GM19240 (cell line): ENCODE results near the gene ATP6V0C.
"Not testable (repeated sequence)": the region's sequence is repeated elsewhere in the genome, so short reads cannot be mapped to it uniquely, and the experiment has no call there.

Experiments used
- DNase-seq: peaks from one replicate; pipeline ENCODE4 v3.0.0; 2011; ENCODE audit warnings: low spot score; ENCODE audit not compliant: insufficient read length

Gene ATP6V0C

GRCh38 chr16:2474877-2475412 lies 38.8 kb upstream of the ATP6V0C start, which contains the start of gene TBC1D24:
TSS of gene TBC1D24 (plus strand) at chr16:2475127. CDS start at chr16:2496149, 21,022 bp downstream.
- peak; percentile 99 for DNase-seq

DNA sequence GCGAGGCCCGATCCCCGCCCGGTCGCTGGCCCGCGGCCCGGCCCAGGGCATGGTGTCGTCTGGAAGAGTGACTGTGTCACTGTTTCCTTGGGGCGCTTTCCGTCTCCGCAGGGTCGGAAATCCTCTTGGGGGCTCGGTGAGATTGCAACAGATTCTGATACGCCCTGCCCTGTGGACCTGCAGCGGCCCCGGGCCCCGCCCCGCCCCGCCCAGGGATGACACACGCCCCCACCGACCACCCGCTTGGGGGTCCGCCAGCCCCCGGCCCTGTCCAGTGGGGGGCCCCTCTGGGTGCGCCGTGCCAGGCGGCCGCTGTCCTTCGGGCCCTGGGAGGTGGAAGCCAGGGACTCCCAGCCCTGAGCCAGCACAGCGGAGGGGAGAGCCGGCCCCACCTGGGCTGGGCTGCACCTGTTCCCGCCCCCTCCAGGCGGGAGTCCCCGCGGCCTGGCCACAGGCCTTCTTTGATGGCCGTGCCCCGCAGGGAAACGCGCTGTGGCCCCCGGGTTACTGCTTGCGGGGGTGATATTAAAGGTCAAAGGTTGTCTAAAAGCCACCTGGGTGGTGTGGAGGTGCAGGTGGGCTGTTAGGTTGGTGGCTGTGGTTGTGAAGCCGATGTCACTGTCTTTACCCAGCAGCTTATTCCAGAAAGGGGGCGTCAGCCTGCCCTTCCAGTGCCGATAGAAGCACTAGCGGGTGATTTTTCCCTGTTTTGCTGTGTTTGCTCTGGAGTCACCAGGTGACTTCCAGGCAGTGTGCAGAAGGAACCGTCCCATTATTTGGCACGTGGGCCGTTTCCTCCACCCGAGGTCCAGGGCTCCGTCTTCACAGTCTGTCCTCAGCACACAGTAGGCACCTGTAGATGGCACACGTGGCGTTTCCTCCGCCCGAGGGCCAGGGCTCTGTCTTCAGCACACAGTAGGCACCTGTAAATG lies 38.1 kb upstream of the ATP6V0C start:
- DNase-seq = no peak

GRCh38 chr16:2476345-2476720 lies 37.4 kb upstream of the ATP6V0C start:
- no peak for DNase-seq

GRCh38 chr16:2476741-2477140 lies 37.0 kb upstream of the ATP6V0C start:
- DNase-seq = no peak

DNA sequence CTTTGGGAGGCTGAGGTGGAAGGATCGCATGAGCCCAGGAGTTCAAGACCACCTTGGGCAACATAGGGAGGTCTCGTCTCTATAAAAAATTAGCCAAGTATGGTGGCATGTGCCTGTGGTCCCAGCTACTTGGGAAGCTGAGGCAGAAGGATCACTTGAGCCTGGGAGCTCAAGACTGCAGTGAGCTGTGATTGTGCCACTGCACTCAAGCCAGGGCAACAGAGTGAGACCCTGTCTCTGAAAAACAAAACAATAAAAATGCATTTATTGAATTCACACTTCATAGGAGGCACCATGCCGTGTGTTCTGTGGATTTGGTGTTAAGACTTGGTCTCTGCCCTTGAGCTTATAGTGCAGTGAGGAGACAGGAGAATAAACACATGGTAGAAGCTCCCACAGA lies 36.4 kb upstream of the ATP6V0C start:
- DNase-seq = no peak

GRCh38 chr16:2478279-2478678 lies 35.5 kb upstream of the ATP6V0C start:
- DNase-seq = no peak

- DNase-seq = not testable (repeated sequence)
Measured at GRCh38 chr16:2479996-2480395, 33.8 kb upstream of the ATP6V0C start.

GRCh38 chr16:2480948-2481347 lies 32.8 kb upstream of the ATP6V0C start:
- no peak for DNase-seq

DNA sequence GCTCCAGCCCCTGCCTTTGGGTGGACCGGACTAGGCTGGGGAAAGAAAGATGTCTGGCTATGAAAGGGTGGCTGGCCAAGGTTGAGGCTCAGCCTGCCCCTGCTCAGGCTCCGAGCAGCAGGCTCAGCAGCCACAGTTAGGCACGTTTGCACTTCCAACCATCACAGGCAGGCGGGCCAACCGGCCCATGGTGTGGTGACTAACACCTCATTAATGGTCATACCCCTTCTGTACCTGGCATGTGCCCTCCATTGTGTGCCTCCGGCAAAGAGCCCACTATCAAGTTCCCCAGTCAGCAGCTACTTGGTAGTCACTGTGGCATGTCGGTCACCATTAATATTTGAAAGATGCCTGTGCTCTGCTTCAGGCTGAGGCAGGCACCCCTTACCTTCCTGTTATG lies 32.1 kb upstream of the ATP6V0C start:
- no peak for DNase-seq

DNA sequence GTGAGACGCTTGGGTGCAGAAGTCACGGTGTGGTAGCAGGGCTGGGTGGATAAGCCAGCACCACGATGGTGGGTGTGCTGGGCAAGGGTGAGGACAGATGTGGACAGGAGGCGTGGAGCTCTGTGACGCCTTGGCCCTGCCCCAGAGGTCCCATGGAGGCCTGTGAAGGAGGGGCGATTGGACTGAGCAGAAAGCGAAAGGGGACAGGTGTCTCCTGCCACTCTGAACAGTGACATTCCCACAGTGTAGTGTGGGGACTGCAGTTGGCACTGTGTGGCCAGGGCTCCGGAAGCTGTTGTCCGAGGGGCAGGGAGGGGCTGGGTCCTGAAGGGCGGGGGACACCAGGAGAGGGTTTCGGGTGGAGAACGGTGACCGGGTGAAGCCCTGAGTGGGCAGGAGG lies 31.5 kb upstream of the ATP6V0C start:
- no peak for DNase-seq

- DNase-seq = no peak
Measured at GRCh38 chr16:2482708-2483534, 30.8 kb upstream of the ATP6V0C start.

GRCh38 chr16:2483939-2484897 lies 29.5 kb upstream of the ATP6V0C start:
- no peak for DNase-seq

DNA sequence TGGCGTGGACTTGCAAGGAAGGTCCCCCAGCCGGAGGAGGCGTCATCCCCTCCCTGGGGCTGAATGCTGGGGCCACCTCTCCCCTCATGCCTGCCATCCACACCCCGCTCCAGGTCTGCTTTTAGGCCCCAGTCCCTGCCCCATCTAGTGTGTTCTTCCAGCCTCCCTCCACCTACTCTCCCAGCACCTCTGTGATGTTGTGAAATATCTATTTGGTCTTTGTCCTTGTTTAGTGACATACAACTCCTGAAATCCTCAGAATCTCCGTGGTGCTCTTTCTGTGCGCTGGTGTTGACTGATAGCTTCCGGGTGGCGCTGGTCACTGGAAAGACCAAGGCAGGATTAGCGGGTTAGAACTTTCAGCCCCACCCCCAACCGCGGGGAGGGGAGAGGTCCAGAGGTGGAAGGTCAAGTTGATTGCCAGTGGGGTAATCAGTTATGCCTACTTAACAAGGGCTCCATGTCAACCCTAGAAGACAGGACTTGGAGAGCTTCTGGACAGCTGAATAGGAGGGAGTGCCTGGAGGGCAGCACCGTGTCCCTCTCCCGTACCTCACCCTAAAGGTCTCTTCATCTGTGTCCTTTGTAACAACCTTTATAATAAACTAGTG lies 28.7 kb upstream of the ATP6V0C start:
- no peak for DNase-seq

- no peak for DNase-seq
Measured at GRCh38 chr16:2485811-2486507, 27.8 kb upstream of the ATP6V0C start.

DNA sequence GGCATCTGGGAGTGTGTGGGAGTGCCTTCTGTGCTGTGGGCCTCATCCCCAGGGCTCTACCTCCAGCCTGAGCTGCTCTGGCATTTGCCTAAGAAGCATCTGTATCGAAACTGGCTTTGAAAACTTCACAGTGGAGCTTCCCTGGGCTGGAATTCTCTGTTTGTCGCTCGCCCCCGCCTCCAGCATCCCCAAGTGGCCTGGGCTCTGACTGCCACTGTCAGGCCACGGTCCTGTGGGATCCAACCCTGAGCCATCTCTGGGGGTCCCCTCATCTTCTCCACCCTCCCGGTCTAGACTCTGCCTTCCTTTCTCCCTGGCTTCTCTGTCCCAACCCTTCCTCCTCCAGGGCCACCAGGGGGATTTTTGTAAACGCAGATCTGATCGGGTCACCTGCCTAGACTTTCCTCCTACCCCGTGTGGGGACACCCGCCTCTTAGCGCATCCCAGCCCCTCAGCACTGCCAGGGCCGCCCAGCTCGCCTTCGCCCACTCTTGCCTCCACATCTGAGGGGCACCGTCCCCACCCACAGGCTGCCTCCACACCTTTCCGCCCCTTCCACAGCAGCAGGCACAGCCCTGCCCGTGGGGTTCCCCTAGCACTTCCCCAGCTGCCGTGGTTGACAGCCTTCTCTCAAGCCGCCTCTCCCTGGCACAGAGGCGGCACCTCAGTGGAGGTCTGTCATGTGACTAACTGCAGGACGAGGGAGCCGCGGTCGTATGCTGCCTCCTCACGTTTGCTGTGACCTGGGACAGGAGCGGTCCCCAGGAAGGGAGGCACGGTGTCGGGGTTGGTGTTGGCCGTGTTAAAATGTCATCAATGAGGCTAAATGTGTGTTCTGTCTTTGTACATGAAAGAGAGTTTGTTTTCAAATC lies 26.9 kb upstream of the ATP6V0C start:
- DNase-seq = peak; percentile 79

DNA sequence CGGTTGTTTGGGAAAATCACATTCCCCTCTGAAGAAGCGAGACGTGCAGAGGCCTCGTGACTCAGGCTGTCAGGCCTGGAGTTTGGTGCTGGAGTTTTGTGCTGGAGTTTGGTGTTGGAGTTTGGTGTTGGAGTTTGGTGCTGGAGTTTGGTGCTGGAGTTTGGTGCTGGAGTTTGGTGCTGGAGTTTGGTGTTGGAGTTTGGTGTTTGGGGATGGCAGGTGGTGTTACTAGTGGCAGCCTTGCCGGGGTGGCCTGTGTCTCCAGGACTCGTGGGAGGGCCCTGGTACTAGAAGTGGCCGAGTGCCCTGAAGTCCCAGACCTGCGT lies 26.3 kb upstream of the ATP6V0C start:
- no peak for DNase-seq

DNA sequence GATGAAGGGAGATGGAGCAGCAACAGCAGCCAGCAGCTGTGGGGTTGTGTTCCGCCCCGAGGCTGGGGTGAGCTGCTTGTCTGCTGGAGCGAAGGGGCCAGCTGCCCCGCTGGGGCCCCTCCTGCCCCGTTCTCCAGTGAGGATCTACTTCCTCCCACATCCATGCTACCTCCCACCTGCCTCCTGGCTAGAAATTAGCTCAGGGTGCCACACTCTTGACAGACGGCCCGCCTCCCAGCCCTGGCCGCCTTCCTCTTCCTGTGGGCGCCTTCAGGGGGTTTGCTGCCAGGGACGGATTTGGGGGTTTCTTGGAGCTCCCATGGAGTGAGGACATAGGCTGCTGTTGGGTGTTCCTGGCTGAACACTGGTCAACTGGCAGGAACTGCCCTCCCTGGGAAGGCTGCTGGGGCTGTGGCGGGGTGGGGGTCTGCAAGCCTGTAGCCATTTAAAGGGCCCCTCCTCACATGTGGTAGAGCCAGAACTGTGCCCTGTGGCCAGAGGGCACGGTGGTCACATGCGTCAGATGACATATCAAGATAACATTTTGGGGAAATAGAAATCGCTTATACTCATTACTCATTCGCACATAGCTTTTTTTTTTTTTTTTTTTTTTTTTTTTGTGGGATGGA lies 25.7 kb upstream of the ATP6V0C start:
- DNase-seq = no peak

- no peak for DNase-seq
Measured at GRCh38 chr16:2489581-2489980, 24.2 kb upstream of the ATP6V0C start.
